Fibroblast of lung (primary cell): Measurements from ENCODE around the gene ITIH4. TPM values are rescaled to one million over a fixed set of nuclear protein-coding genes. Genes with fewer than 3 reads are reported as not detected.

Experiments
- DNase-seq, 2 donors: peaks; one replicate each; pipeline versions ENCODE4 v3.0.0 to v3.0.0-alpha.2; 2010; ENCODE audit warnings: low read depth in 2 of 2
- H2AFZ ChIP-seq: 2 replicates; pipeline ENCODE4 v1.5.1; 2012; ENCODE audit warnings: low read length, control low read depth, inconsistent platforms
- H3K27ac ChIP-seq: 2 replicates; pipeline ENCODE4 v1.5.1; 2011; ENCODE audit warnings: low read length, control low read depth; ENCODE audit not compliant: insufficient read depth
- H3K27me3 ChIP-seq: 2 replicates; pipeline ENCODE4 v1.5.1; 2011; ENCODE audit warnings: mild to moderate bottlenecking, low read length; ENCODE audit not compliant: control insufficient read depth, insufficient read depth
- H3K36me3 ChIP-seq: 2 replicates; pipeline ENCODE4 v1.5.1; 2011; ENCODE audit warnings: low read length; ENCODE audit not compliant: control insufficient read depth, insufficient read depth
- H3K4me1 ChIP-seq: 2 replicates; pipeline ENCODE4 v1.5.1; 2011; ENCODE audit warnings: low read length; ENCODE audit not compliant: control insufficient read depth, insufficient read depth; ENCODE audit errors: extremely low read depth
- H3K4me2 ChIP-seq: 2 replicates; pipeline ENCODE4 v1.5.1; 2011; ENCODE audit warnings: low read length, control low read depth; ENCODE audit not compliant: insufficient read depth; ENCODE audit errors: extremely low read depth
- H3K4me3 ChIP-seq, 4 experiments: fragments of 200-600 bp in 1 of 4; sonication (generic) in 1 of 4; replicated peaks in 1 of 4; 2 replicates each; pipeline ENCODE4 v1.5.1; 2011 to 2016; ENCODE audit warnings: low read length in 4 of 4, low read depth in 3 of 4, mild to moderate bottlenecking in 3 of 4, control low read depth in 2 of 4, inconsistent platforms in 1 of 4, mixed read lengths in 1 of 4; ENCODE audit not compliant: insufficient read depth in 1 of 4; ENCODE audit errors: control extremely low read depth in 1 of 4
- H3K79me2 ChIP-seq: 2 replicates; pipeline ENCODE4 v1.5.1; 2012; ENCODE audit warnings: mild to moderate bottlenecking, low read length, inconsistent platforms; ENCODE audit not compliant: control insufficient read depth, insufficient read depth
- H3K9ac ChIP-seq: 2 replicates; pipeline ENCODE4 v1.5.1; 2011; ENCODE audit warnings: mild to moderate bottlenecking, low read length, control low read depth; ENCODE audit not compliant: insufficient read depth
- H3K9me3 ChIP-seq: 2 replicates; pipeline ENCODE4 v1.5.1; 2012; ENCODE audit warnings: low read depth, low read length; ENCODE audit not compliant: control insufficient read depth, insufficient read depth
- H4K20me1 ChIP-seq: 2 replicates; pipeline ENCODE4 v1.5.1; 2011; ENCODE audit warnings: low read length; ENCODE audit not compliant: control insufficient read depth, insufficient read depth; ENCODE audit errors: extremely low read depth
- EZH2 ChIP-seq: IDR thresholded peaks from 2 replicates; pipeline ENCODE4 v1.5.1; 2012; ENCODE audit warnings: low read length, control low read depth, mild to moderate bottlenecking; ENCODE audit errors: missing control alignments
- polyA plus RNA-seq, 2 donors: library from polyadenylated mRNA; depleted of rRNA in 1 of 2; stranded (reverse) in 1 of 2; unstranded in 1 of 2; fragments of >200 nt; gene quantifications; 2 replicates each; pipeline ENCODE4 v1.2.1, GENCODE V29; 2011 to 2012; ENCODE audit warnings: missing spikeins in 1 of 2
- total RNA-seq: library from RNA; depleted of rRNA; stranded (reverse); fragments of >200 nt; gene quantifications from 2 replicates; pipeline ENCODE4 v1.2.1, GENCODE V29; 2014
- TF ChIP-seq, protein P1 (sequence below), 2 donors: IDR thresholded peaks in 1 of 2; conservative IDR thresholded peaks in 1 of 2; 1 replicate in 1 of 2; 2 replicates in 1 of 2; pipeline ENCODE4 v1.5.1; 2011 to 2012; ENCODE audit warnings: low read length in 2 of 2, control low read depth in 1 of 2, inconsistent platforms in 1 of 2, low read depth in 1 of 2, mild to moderate bottlenecking in 1 of 2

Gene ITIH4
- total and polyA plus RNA-seq, 2 donors (not counting 1 experiment from before 2014, with no cell fraction given) = 1.1 to 2.6 TPM

DNA sequence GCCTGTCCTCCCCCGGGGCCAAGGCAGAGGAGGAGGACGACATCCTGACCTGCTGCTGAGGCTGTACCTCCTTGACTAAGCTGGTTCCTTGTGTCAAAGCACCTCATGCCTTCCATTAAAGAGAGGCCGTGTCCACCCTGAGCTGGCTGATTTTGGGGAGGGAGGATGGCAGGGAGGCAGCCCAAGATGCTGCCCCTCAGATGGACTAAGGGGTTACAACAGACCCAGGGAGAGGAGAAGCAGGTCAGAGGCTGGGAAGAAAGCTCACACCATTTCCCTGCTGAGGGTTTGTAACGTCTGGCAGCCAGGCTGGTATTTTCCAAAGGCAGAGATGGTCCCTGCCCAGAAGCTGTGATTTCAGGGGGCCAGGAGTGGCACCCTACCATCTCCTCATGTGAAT is 38.5 kb downstream of the ITIH4 start:
- DNase-seq = no peak
- Histone ChIP-seq H3K9ac (no peak overlapping the region), H3K4me3 (no peak overlapping the region), H4K20me1 (no peaks in the 10 kb centered on the region), H3K79me2 (no peaks in the 10 kb centered on the region), H2AFZ (no peak overlapping the region), H3K9me3 (no peaks in the 10 kb centered on the region), H3K27ac (no peak overlapping the region), H3K36me3 (no peaks in the 10 kb centered on the region), H3K4me1 (no peaks in the 10 kb centered on the region), H3K27me3 (peaks cover 8% of the 10 kb centered on the region), H3K4me2 (no peak overlapping the region)
- no peak for TF ChIP-seq EZH2
- TF ChIP-seq, protein P1, sequence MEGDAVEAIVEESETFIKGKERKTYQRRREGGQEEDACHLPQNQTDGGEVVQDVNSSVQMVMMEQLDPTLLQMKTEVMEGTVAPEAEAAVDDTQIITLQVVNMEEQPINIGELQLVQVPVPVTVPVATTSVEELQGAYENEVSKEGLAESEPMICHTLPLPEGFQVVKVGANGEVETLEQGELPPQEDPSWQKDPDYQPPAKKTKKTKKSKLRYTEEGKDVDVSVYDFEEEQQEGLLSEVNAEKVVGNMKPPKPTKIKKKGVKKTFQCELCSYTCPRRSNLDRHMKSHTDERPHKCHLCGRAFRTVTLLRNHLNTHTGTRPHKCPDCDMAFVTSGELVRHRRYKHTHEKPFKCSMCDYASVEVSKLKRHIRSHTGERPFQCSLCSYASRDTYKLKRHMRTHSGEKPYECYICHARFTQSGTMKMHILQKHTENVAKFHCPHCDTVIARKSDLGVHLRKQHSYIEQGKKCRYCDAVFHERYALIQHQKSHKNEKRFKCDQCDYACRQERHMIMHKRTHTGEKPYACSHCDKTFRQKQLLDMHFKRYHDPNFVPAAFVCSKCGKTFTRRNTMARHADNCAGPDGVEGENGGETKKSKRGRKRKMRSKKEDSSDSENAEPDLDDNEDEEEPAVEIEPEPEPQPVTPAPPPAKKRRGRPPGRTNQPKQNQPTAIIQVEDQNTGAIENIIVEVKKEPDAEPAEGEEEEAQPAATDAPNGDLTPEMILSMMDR (conservative IDR thresholded peaks at IDR 0.05 in 1 of 2, IDR thresholded peaks at IDR 0.05 in 1 of 2; ENCODE audit: low read depth in 1 of 2, low read length in 2 of 2) = no peak

DNA sequence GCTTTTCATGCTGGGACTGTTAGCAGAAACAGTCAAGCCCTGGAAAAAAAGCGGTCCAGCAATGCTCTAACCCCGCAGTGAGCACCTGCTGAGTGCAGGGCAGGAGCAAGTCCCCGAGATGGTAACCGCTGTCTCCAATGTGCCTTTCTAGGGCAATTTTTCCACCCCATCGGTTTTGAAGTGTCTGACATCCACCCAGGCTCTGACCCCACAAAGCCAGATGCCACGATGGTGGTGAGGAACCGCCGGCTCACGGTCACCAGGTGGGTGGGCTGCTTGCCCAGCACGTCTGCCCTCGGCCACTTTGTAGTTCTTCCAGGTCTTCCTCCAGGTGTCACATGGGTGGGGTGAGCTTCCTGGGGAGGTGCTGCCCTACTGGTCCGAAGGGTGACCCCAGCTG is 39.1 kb downstream of the ITIH4 start:
- Histone ChIP-seq H3K4me1 (no peaks in the 10 kb centered on the region), H3K4me3 (no peak overlapping the region), H3K79me2 (no peaks in the 10 kb centered on the region), H3K27ac (no peak overlapping the region), H3K9ac (no peak overlapping the region), H3K4me2 (no peak overlapping the region), H2AFZ (no peak overlapping the region), H3K9me3 (no peaks in the 10 kb centered on the region), H3K27me3 (peaks cover 8% of the 10 kb centered on the region), H3K36me3 (no peaks in the 10 kb centered on the region), H4K20me1 (no peaks in the 10 kb centered on the region)
- no peak for DNase-seq
- TF ChIP-seq, protein P1 (conservative IDR thresholded peaks at IDR 0.05 in 1 of 2, IDR thresholded peaks at IDR 0.05 in 1 of 2; ENCODE audit: low read depth in 1 of 2, low read length in 2 of 2) = no peak
- TF ChIP-seq EZH2 = no peak

GRCh38 chr3:52790741-52791140 is 39.7 kb downstream of the ITIH4 start:
- TF ChIP-seq, protein P1 (conservative IDR thresholded peaks at IDR 0.05 in 1 of 2, IDR thresholded peaks at IDR 0.05 in 1 of 2; ENCODE audit: low read depth in 1 of 2, low read length in 2 of 2) = no peak
- TF ChIP-seq EZH2 = no peak
- Histone ChIP-seq H3K9me3 (no peaks in the 10 kb centered on the region), H3K27me3 (peaks cover 8% of the 10 kb centered on the region), H3K36me3 (no peaks in the 10 kb centered on the region), H4K20me1 (no peaks in the 10 kb centered on the region), H3K9ac (no peak overlapping the region), H3K27ac (no peak overlapping the region), H3K4me1 (no peaks in the 10 kb centered on the region), H3K4me3 (no peak overlapping the region), H3K4me2 (no peak overlapping the region), H2AFZ (no peak overlapping the region), H3K79me2 (no peaks in the 10 kb centered on the region)
- DNase-seq = no peak
